GM18511 (cell line): ENCODE results near the gene RIMKLA.

Source experiments
- ATAC-seq: cut with Tn5 transposase; IDR thresholded peaks from one replicate; pipeline ENCODE4 v1.9.1; 2021; ENCODE audit warnings: mild to moderate bottlenecking, moderate library complexity; ENCODE audit not compliant: unreplicated experiment

RIMKLA gene, protein sequence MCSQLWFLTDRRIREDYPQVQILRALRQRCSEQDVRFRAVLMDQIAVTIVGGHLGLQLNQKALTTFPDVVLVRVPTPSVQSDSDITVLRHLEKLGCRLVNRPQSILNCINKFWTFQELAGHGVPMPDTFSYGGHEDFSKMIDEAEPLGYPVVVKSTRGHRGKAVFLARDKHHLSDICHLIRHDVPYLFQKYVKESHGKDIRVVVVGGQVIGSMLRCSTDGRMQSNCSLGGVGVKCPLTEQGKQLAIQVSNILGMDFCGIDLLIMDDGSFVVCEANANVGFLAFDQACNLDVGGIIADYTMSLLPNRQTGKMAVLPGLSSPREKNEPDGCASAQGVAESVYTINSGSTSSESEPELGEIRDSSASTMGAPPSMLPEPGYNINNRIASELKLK

DNA sequence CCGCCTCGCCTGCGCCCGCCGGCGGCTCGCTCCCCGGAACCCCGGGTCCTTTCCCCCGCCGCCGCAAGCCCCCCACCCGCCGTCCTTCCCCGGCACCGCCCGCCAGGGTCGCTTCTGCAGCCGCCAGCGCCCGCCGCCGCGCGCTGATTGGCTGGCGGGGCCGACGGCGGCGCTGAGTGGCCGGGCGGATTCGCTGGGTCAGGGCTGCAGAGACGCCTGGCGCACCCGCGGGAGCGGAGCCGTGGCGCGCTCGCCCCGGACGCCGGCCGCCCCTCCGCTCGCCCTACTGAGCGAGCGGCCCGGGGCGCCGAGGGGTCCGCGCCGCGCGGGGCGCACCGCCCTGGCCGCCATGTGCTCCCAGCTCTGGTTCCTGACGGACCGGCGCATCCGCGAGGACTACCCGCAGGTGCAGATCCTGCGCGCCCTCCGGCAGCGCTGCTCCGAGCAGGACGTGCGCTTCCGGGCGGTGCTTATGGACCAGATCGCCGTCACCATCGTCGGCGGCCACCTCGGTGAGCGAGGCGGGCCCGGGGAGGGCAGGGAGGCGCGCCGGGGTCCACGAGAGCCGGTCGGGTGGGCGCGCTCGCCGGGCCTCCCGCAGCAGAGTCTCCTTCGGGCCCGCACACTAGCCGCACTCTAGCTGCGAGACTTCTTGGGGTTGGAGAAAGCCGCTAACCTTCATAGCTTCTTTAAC is at the start of gene RIMKLA:
Gene RIMKLA, plus strand, starts transcription at position 207 of the 694 bp plus-strand sequence. Its CDS starts 143 bp downstream, at position 350.
- ATAC-seq: peak; percentile 92

DNA sequence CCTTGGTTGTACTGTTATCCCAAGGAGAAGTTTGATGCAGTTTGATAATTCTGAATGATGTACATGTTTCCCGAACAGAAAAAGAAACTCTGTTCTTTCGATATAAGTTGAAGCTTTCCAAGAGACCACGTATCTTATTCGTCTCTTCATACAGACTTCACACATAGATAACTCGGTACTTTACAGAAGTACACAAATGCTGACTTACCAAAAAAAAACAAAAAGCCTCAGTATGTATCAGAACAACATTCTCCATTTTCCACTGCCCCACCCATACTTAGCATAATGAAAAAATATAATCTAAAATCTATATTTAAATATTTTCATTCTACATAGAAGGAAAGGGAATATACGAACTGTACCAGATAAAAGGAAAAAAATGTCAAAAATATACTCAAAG is 47.7 kb upstream of the RIMKLA start:
- ATAC-seq: no peak

DNA sequence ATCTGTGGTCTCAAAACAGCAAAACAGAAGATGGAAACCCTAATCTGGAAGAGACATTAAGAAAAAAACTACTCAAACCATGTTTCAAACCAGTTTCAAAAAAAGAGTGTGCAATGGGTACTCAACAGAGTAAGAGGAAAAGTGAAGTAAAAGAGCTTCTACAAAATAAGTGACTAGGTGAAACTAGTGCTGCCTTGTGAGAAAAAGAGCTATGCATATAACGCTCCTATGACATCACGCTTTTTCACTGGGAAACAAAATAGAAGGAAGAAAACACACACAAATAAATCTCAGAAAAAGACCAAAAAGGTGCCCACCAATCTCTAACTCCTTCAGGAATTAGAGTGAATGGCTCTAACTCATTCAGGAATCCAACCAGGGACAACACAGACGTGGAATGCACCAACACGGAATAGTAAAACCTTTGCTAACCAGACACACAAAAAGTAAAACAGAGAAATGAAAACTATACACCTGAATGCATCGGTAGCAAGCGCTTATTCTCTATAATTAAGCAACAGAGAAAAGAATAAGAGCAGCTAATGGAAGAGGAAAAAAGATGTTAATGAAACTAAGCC is 46.8 kb upstream of the RIMKLA start:
- ATAC-seq: no peak

- peak; percentile 62 for ATAC-seq
Observed at GRCh38 chr1:42334240-42335049, 46.1 kb upstream of the RIMKLA start.

GRCh38 chr1:42335050-42335808 is 45.4 kb upstream of the RIMKLA start, which contains the start of gene FOXJ3:
Gene FOXJ3, minus strand, starts transcription at chr1:42335235. Its CDS starts 24,142 bp downstream, at chr1:42311093.
- ATAC-seq: peak; percentile 80

GRCh38 chr1:42335809-42336518 is 44.6 kb upstream of the RIMKLA start:
- ATAC-seq: peak; percentile 8

- ATAC-seq: no peak
Observed at GRCh38 chr1:42336978-42337377, 43.6 kb upstream of the RIMKLA start.

DNA sequence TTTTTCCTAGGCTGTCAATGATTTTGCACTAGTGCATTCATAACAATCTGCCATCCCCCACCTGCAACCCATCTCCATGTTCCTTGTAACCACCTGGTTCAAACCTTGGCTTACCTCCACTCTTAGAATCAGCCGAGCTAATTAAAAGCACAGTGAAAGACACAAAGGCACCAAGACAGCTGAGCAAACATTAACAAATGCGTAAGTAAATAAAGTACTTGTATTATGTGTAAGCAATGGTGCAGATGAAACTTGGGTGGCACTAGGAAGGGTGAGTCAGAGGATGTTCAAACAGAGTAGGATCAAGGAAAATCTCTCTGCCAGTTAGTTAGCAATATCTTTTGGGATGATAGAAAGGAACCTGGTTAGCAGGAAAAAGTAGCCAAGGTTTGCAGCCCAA is 40.5 kb upstream of the RIMKLA start:
- ATAC-seq: no peak

DNA sequence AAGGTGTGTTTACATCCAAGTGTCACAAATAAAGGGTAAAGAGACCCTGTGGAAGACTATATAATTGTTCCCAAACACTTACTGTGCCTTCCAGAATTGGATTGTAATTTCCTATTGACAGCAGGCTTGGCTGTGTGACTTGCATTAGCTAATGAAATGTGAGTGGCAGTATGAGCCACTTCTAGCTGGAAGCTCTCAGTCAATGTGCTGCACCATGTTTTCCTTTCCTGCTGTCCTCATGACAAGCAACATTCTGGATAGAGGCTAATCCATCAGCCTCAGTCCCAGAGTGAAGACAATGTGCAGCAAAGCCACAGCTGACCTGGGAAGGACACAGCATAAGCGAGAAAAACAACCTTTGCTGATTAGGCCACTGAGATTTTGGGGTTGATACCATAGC is 39.7 kb upstream of the RIMKLA start:
- ATAC-seq: no peak

DNA sequence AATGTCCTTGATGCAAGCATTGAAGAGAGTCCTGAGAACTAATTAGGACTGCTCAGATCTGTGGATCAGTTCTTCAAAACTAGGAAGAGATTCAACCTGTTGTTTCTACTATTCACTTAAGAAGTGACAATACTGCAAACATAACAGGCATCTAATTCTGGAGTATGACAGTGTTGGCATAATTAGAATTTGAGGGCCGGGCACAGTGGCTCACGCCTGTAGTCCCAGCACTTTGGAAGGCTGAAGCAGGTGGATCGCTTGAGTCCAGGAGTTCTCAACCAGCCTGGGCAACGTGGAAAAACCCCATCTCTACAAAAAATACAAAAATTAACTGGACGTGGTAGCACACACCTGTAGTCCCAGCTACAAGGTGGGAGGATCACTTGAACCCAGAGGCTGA is 37.5 kb upstream of the RIMKLA start:
- no peak for ATAC-seq

DNA sequence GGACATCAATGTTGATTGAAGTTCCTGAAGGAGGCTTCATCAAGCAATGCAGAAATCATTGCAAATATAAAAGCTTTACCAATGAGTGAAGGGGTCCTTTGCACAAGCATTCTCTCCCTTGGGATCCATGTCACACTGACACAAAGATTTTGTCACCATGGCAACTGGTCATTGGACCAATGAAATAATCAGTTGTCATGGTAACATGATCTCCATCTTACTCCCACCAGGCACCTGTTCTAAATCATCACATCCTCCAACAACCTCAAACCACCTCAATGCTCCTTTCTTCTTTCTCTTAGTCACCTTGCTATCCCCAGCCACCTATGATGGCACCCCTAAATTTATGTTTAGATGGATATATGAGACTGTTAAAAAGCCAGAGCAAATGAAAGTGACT is 32.1 kb upstream of the RIMKLA start:
- no peak for ATAC-seq

- ATAC-seq: no peak
Observed at GRCh38 chr1:42350086-42350485, 30.5 kb upstream of the RIMKLA start.

DNA sequence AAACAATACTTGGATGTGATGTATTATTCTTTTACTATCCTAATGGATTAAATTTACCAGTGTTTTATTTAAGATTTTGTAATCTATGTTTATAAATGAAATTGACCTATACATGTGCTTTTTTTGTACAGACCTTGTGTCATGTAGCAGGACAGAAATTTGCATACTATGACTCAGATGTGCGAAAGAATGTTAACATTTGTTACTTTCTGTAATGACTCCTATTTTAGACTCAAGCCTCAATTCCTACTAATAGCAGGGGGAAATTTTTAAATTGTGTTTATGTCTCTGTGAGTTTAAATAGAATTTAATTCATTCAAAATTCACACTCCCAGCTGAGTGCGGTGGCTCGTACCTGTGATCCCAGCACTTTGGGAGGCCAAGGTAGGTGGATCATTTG is 21.8 kb upstream of the RIMKLA start:
- no peak for ATAC-seq

DNA sequence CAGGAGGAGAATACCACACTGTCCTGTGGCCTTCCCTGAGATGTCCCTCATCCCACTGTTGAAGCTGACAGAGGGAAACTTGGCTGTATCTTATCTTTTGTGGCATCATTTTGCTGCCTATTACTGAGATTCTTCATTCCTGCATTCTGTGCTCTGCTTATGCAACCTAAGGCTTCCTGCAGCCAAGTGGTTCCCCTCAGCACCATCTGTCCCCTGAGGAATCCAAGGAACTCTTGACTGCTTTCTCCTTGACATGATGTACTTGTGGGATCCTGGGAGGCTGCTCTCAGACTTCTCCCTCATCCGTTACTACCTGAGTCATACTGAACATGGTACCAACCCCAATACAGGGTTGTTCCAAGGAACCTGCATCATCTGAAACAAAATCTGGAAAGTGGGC is 21.1 kb upstream of the RIMKLA start:
- no peak for ATAC-seq

- no peak for ATAC-seq
Observed at GRCh38 chr1:42364089-42364488, 16.5 kb upstream of the RIMKLA start.

GRCh38 chr1:42364542-42364941 is 16.1 kb upstream of the RIMKLA start:
- ATAC-seq: no peak

DNA sequence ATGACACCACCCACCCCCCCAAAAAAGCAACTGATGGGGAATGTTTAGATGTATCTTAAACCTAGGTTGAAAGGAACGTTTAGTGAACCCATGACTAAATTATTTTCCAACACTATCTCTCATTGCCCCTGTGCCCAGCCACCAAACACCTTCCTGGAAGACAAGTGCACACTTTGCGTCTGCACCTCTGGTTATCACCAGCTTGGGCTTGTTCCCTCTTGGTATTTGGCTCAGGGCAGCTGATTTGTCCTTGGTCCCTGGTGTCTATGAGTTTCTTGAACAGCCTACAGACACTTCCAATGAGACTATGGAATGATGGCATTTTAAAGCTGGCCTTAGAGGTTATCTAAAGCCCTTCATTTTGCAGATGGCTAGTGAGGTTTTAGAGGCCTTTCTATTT is 15.5 kb upstream of the RIMKLA start:
- no peak for ATAC-seq

DNA sequence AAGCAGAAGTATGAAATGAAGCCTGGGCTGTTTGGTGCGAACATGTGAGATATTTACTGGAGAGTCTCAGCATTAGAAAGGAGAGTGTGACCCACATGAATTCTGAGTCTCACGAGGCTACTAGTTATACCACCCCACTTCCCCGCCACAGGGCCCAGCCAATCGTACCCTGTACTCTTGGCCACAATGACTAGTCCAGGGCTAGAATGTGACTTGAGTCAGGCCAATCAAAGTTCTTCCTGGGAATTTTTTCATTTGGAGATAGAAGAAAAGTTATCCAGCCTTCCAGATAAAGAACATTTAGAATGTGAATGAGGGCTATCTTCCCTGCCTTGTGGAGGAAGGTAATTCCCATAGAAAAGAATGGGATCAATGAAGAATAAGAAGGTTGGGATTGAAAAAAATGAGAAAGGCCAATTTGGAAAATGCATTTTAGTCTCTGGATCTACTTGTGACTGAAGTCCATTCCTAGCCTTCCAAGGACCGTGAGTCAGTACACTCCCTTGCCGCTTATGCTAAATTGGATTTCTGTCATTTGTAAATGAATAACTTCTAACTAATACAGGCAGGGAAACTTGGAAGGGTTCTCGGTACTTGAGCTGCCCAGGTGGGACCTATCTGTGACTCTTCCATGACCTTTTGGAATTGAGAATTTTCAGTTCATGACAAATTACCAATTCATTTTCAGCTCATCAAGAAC is 12.3 kb upstream of the RIMKLA start:
- ATAC-seq: no peak

DNA sequence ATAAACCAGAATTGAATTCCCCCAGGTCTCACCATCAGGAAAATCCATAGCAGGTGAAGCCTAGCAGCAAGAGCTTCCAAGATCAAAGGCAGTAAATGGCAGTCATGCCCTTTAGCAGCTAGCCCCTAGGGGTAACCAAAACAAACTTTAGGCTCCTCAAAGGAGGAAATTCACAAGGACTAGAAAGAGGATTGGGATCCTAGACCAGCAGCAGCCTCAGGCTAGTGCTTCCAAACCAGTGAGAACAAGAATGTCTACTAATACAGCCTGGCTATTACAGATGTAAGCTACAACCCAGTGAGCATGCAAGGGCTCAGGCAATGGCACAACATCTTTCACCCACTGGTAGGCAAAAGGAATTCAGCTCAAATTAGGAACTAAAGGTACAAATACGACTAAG is 11.1 kb upstream of the RIMKLA start:
- no peak for ATAC-seq
